K562 (cell line): ENCODE data around the gene NUP210. TPM values are rescaled to one million over a fixed set of nuclear protein-coding genes. Genes with fewer than 3 reads are reported as not detected.

Experiments used
- ATAC-seq: fragments of 200-7000 bp; cut with Tn5 transposase; 3 replicates; pipeline ENCODE4 v1.9.1; 2020; ENCODE audit warnings: moderate library complexity
- BruUV-seq: library from RNA; stranded (reverse); fragments of 400-500 nt; replicated peaks from 2 replicates; lab custom pipeline; 2021; lab: Mats Ljungman, UMichigan
- CTCF ChIA-PET: fragments of 300-600 bp; formaldehyde crosslinking; extraction: SDS; loops from one replicate; lab custom pipeline; 2021; ENCODE audit warnings: low intra/inter-chr PET ratio; lab: Yijun Ruan, JAX
- POLR2A ChIA-PET: fragments of 300-600, 350-650 bp; sonication (Branson Sonifier 250); formaldehyde crosslinking; extraction: SDS; loops from one replicate; lab custom pipeline; 2021; ENCODE audit warnings: antibody characterized with exemption, inconsistent platforms; lab: Yijun Ruan, JAX
- DNase-seq, 4 experiments: peaks; one replicate each; pipeline versions ENCODE4 v3.0.0 to v3.0.0-alpha.2; 2011 to 2018; ENCODE audit warnings: low spot score in 3 of 4, mixed read lengths in 3 of 4; ENCODE audit errors: extremely low read depth in 1 of 4
- FAIRE-seq: peaks from 2 replicates; lab custom pipeline; 2011; peaks lifted over from hg19 to GRCh38; lab: Jason Lieb, UNC
- H2AFZ ChIP-seq: 2 replicates; pipeline ENCODE4 v1.6.0; 2011; ENCODE audit warnings: low read depth, low read length, control low read depth, inconsistent platforms
- H3K27ac ChIP-seq: fragments of 200-600 bp; 3 replicates; pipeline ENCODE4 v1.8.0; 2011; ENCODE audit warnings: low read depth, mild to moderate bottlenecking, control low read depth, inconsistent platforms, low read length, moderate library complexity, mixed read lengths; ENCODE audit errors: extremely low read depth
- H3K27me3 ChIP-seq, 2 experiments: fragments of 300-600 bp in 1 of 2; 2 replicates in 1 of 2; 3 replicates in 1 of 2; pipeline versions ENCODE4 v1.6.0 to v1.8.0; 2011; ENCODE audit warnings: inconsistent platforms in 2 of 2, low read length in 2 of 2, mild to moderate bottlenecking in 1 of 2, mixed read lengths in 1 of 2, moderate library complexity in 1 of 2; ENCODE audit not compliant: control insufficient read depth in 2 of 2, insufficient read depth in 2 of 2
- H3K36me3 ChIP-seq: fragments of 300-600 bp; 3 replicates; pipeline ENCODE4 v1.8.0; 2011; ENCODE audit warnings: mild to moderate bottlenecking, low read length, inconsistent platforms; ENCODE audit not compliant: control insufficient read depth, insufficient read depth
- H3K4me1 ChIP-seq, 2 experiments: fragments of 200-600 bp in 1 of 2; replicated peaks in 1 of 2; 2 replicates in 1 of 2; 3 replicates in 1 of 2; pipeline versions ENCODE4 v1.5.1 to v1.8.0; 2011; ENCODE audit warnings: inconsistent platforms in 2 of 2, low read length in 2 of 2, mild to moderate bottlenecking in 1 of 2, mixed read lengths in 1 of 2, moderate library complexity in 1 of 2; ENCODE audit not compliant: control insufficient read depth in 2 of 2, insufficient read depth in 2 of 2
- H3K4me2 ChIP-seq: 2 replicates; pipeline ENCODE4 v1.6.1; 2011; ENCODE audit warnings: low read length, control low read depth, inconsistent platforms, mixed read lengths; ENCODE audit not compliant: insufficient read depth
- H3K4me3 ChIP-seq: fragments of 200-600 bp; sonication (generic), shearing (Covaris generic); 2 replicates; pipeline ENCODE4 v1.5.1; 2016; ENCODE audit warnings: control low read depth, inconsistent platforms
- H3K79me2 ChIP-seq: fragments of 200-600 bp; 3 replicates; pipeline ENCODE4 v1.8.0; 2011; ENCODE audit warnings: low read length, inconsistent platforms; ENCODE audit not compliant: control insufficient read depth, insufficient read depth
- H3K9ac ChIP-seq, 2 experiments: 2 replicates each; pipeline versions ENCODE4 v1.6.0 to v1.6.1; 2011; ENCODE audit warnings: low read depth in 2 of 2, low read length in 2 of 2, control low read depth in 1 of 2, inconsistent platforms in 1 of 2, mild to moderate bottlenecking in 1 of 2, mixed read lengths in 1 of 2; ENCODE audit not compliant: insufficient read depth in 1 of 2
- H3K9me1 ChIP-seq: one replicate; pipeline ENCODE4 v1.6.0; 2011; ENCODE audit warnings: inconsistent platforms, mild to moderate bottlenecking, low read length, moderate library complexity; ENCODE audit not compliant: control insufficient read depth, insufficient read depth
- H3K9me3 ChIP-seq: replicated peaks from 2 replicates; pipeline ENCODE4 v1.5.1; 2011; ENCODE audit warnings: low read depth, low read length, inconsistent platforms; ENCODE audit not compliant: control insufficient read depth, insufficient read depth
- H4K20me1 ChIP-seq: replicated peaks from 2 replicates; pipeline ENCODE4 v1.6.1; 2011; ENCODE audit warnings: low read length, inconsistent platforms, mixed read lengths; ENCODE audit not compliant: control insufficient read depth, insufficient read depth
- BCOR ChIP-seq: fragments of 450-650 bp; IDR thresholded peaks from 2 replicates; pipeline ENCODE4 v1.6.1; 2016
- HCFC1 ChIP-seq: IDR thresholded peaks from 2 replicates; pipeline ENCODE4 v1.6.1; 2012; ENCODE audit warnings: low read depth, low read length, improper control_type of control experiment
- MCM5 ChIP-seq: fragments of 450-650 bp; IDR thresholded peaks from 2 replicates; pipeline ENCODE4 v1.6.1; 2016; ENCODE audit warnings: low read depth
- POLR2G ChIP-seq: fragments of 200-400 bp; formaldehyde crosslinking; IDR thresholded peaks from 2 replicates; pipeline ENCODE4 v1.6.1; 2017; ENCODE audit warnings: low read depth, mild to moderate bottlenecking, antibody characterized with exemption, low read length, moderate library complexity
- RBM25 ChIP-seq: fragments of 200-400 bp; formaldehyde crosslinking; IDR thresholded peaks from 2 replicates; pipeline ENCODE4 v1.6.1; 2018; ENCODE audit warnings: low read length, low read depth, moderate library complexity; ENCODE audit not compliant: severe bottlenecking
- SMARCA5 ChIP-seq: fragments of 450-650 bp; IDR thresholded peaks from 2 replicates; pipeline ENCODE4 v1.6.1; 2016
- TCF15 ChIP-seq: fragments of 250-450 bp; sonication (Bioruptor Pico); IDR thresholded peaks from 2 replicates; pipeline ENCODE4 v1.8.0; 2022; ENCODE audit warnings: moderate library complexity, mild to moderate bottlenecking, inconsistent platforms
- WGBS: fragments of 100-300 bp; shearing (Covaris generic); methylation state at CpG from one replicate; pipeline ENCODE4 v1.1.6; 2016; ENCODE audit warnings: low coverage, mixed read lengths; ENCODE audit not compliant: insufficient coverage; ENCODE audit errors: missing lambda C conversion rate; 5-methylcytosine and 5-hydroxymethylcytosine counted together
- in situ Hi-C: fragments of 300-500 bp; cut with MboI; formaldehyde crosslinking; loops from 4 replicates; pipeline ENCODE4 v1.15.0; 2018; ENCODE audit warnings: inconsistent platforms, mixed read lengths
- intact Hi-C: fragments of 100-400 bp; cut with micrococcal nuclease; formaldehyde crosslinking; loops from 2 replicates; pipeline ENCODE4 v1.14.2; 2022
- polyA plus RNA-seq, 8 experiments: library from polyadenylated mRNA; depleted of rRNA in 4 of 8; stranded (reverse) in 5 of 8; unstranded in 3 of 8; fragments of >200 nt; fragmentation: Nextera tagmentation in 2 of 8; fragmentation: Illumina TruSeq in 1 of 8; extraction: Ambion mirVana in 2 of 8; extraction: Trizol in 1 of 8; gene quantifications; 2 replicates each; pipeline versions ENCODE4 v1.2.1 to v1.2.3, GENCODE V29; 2011 to 2014; ENCODE audit warnings: inconsistent platforms in 1 of 8, missing spikeins in 1 of 8
- total RNA-seq, 7 experiments: library from RNA; depleted of rRNA in 6 of 7; stranded (reverse); fragments of >200 nt in 6 of 7; fragmentation: Illumina TruSeq in 2 of 7; extraction: Trizol in 2 of 7; gene quantifications; 2 replicates each; pipeline versions ENCODE4 v1.2.1 to v1.2.3, GENCODE V29; 2011 to 2021; ENCODE audit warnings: low replicate concordance in 1 of 7

Gene NUP210
- total and polyA plus RNA-seq, 9 of the 15 experiments (the other 6 are each of a cell fraction or from before 2014, with no cell fraction given) = 1.2 to 138 (median 44.0) TPM

DNA sequence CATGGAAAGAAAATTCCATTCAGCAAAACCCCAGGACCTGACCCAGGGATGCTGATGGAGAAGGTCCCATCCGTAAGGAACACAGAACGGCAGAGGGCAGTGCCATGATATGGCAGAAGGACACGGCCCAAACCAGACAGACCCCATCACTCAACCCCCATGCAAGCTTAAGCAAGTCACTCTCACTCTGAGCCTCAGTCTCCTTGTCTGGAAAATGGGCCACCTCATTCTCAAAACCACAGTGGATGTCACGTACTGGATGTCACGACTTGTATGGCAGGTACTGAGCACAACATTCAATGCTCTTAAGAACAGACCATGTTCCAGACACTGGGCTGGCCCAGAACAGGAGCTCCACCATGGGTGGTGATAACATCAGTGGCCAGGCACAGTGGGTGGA is 90.4 kb downstream of the NUP210 start:
- TF ChIP-seq SMARCA5 (0 out of 2 replicates have a peak, but pooled peaks have one; percentile 62), MCM5 (no peak), HCFC1 (no peak), BCOR (peak; percentile 60; the same call in 1 of the 2 replicates), RBM25 (peak; percentile 91)
- H4K20me1 ChIP-seq = peaks cover 3% of the 10 kb centered on the region; the same call in 1 of the 2 replicates
- no peak for DNase-seq
- H3K4me2 ChIP-seq = no peak overlapping the region
- no peaks in the 10 kb centered on the region for H3K79me2 ChIP-seq
- H2AFZ ChIP-seq = no peak overlapping the region
- CTCF ChIA-PET = no interaction called here
- intact Hi-C loops = no loop called here
- BruUV-seq = no TSS peak
- no peaks in the 10 kb centered on the region for H3K9me1 ChIP-seq
- POLR2A ChIA-PET = interaction anchor here (0.6 to 1.6 kb wide), 3 partner anchors 9 to 14 kb away, joined by 3 to 5 read pairs (median 4); no protein-coding TSS in a partner anchor
- H3K9me3 ChIP-seq = no peaks in the 10 kb centered on the region
- in situ Hi-C loops = no loop called here
- WGBS = 93% methylated on average over 5 of the region's 5 CpGs
- FAIRE-seq = no peak
- H3K4me1 ChIP-seq = no peaks in the 10 kb centered on the region; a peak in 1 of 5 replicates
- no peak for ATAC-seq
- H3K4me3 ChIP-seq = no peak overlapping the region
- peaks cover 100% of the 10 kb centered on the region for H3K36me3 ChIP-seq
- no peak overlapping the region for H3K9ac ChIP-seq
- H3K27ac ChIP-seq = no peak overlapping the region
- no peaks in the 10 kb centered on the region for H3K27me3 ChIP-seq

DNA sequence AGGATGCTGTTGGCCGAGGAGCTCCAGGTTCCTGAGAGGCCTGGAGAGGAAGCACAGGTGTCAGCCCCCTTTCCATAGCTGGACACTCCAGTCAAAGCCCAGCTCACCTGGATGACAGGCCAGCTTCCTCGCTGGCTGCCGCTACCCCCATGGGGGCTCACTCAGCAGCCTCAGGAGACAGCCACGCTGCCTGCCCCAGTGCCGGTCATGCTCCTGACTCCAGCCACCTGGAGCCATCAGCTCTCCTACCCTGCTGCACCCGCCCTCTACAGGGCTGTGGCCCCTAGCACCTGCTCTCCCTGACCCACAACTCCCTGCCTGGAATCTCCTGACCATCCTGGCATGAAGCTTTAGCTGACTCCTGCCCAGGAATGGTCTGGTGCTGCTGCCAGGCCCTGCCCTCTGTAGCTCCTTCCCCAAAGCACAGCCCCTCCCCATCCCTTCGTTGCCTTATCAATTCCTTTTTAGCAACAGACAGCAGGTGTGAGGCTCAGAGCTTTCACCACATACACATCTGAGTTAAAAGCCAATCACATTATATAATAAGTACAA is 94.2 kb downstream of the NUP210 start:
- intact Hi-C loops = no loop called here
- FAIRE-seq (no peak), DNase-seq (no peak), ATAC-seq (no peak)
- WGBS = 92% methylated on average over 7 of the region's 7 CpGs
- ChIA-PET CTCF (interaction anchor here (0.6 kb wide), 1 partner anchor 156 kb away, joined by 3 read pairs; no protein-coding TSS in a partner anchor), POLR2A (interaction anchor here (0.6 to 3.7 kb wide), 3 partner anchors 19 to 492 kb away, joined by 3 to 20 read pairs (median 4); no protein-coding TSS in a partner anchor)
- H3K36me3 ChIP-seq = peaks cover 100% of the 10 kb centered on the region; the same call in 2 of the 3 replicates
- no peaks in the 10 kb centered on the region for H3K27me3 ChIP-seq
- no peak overlapping the region for H3K4me3 ChIP-seq
- in situ Hi-C loops = no loop called here
- no peaks in the 10 kb centered on the region; a peak in 1 of 5 replicates for H3K4me1 ChIP-seq
- TF ChIP-seq POLR2G = peak; percentile 41
- no peak for TF ChIP-seq TCF15 (CRISPR knock-in tag)
- no peaks in the 10 kb centered on the region for H3K9me1 ChIP-seq
- H3K79me2 ChIP-seq = no peaks in the 10 kb centered on the region
- H3K4me2 ChIP-seq = no peak overlapping the region
- no TSS peak for BruUV-seq
- no peak overlapping the region for H3K27ac ChIP-seq
- H3K9ac ChIP-seq = peak overlapping the region in 1 of 2 experiments; percentile 35; a peak in 1 of 4 replicates
- H3K9me3 ChIP-seq = no peaks in the 10 kb centered on the region
- 0 out of 2 replicates have a peak, but pooled peaks cover 11% of the 10 kb centered on the region for H4K20me1 ChIP-seq
- no peak overlapping the region for H2AFZ ChIP-seq
